EL (cell line): Measurements from ENCODE around the gene HPDL.
"Not testable (repeated sequence)": the region's sequence is repeated elsewhere in the genome, so short reads cannot be mapped to it uniquely, and the experiment has no call there.

Source experiments
- DNase-seq: peaks from one replicate; pipeline ENCODE4 v3.0.0-alpha.2; 2016

Gene HPDL

GRCh38 chr1:45326627-45327623 lies at the start of gene HPDL:
Gene HPDL (plus strand): TSS chr1:45326895. CDS start chr1:45327149, 254 bp downstream.
- peak; percentile 57 for DNase-seq

- DNase-seq: no peak
Measured at GRCh38 chr1:45282351-45282750, 44.3 kb upstream of the HPDL start.

GRCh38 chr1:45284858-45285257 lies 41.8 kb upstream of the HPDL start:
- not testable (repeated sequence) for DNase-seq

GRCh38 chr1:45286521-45286920 lies 40.2 kb upstream of the HPDL start:
- not testable (repeated sequence) for DNase-seq

- not testable (repeated sequence) for DNase-seq
Measured at GRCh38 chr1:45291002-45291401, 35.7 kb upstream of the HPDL start.

- DNase-seq: no peak
Measured at GRCh38 chr1:45291716-45292115, 35.0 kb upstream of the HPDL start.

- DNase-seq: no peak
Measured at GRCh38 chr1:45297666-45298356, 28.9 kb upstream of the HPDL start.

GRCh38 chr1:45299296-45299695 lies 27.4 kb upstream of the HPDL start:
- no peak for DNase-seq

- DNase-seq: peak; percentile 74
Measured at GRCh38 chr1:45299981-45300668, 26.6 kb upstream of the HPDL start.

GRCh38 chr1:45300669-45300997 lies 26.1 kb upstream of the HPDL start:
- DNase-seq: no peak

- no peak for DNase-seq
Measured at GRCh38 chr1:45302505-45303150, 24.1 kb upstream of the HPDL start.

- DNase-seq: peak; percentile 99
Measured at GRCh38 chr1:45303520-45304310, 23.0 kb upstream of the HPDL start.

- no peak for DNase-seq
Measured at GRCh38 chr1:45304311-45305081, 22.2 kb upstream of the HPDL start.

- DNase-seq: no peak
Measured at GRCh38 chr1:45305231-45305630, 21.5 kb upstream of the HPDL start.

GRCh38 chr1:45306319-45306718 lies 20.4 kb upstream of the HPDL start:
- peak; percentile 64 for DNase-seq

- no peak for DNase-seq
Measured at GRCh38 chr1:45306905-45307304, 19.8 kb upstream of the HPDL start.

- DNase-seq: no peak
Measured at GRCh38 chr1:45314266-45314665, 12.4 kb upstream of the HPDL start.

- DNase-seq: no peak
Measured at GRCh38 chr1:45317166-45317565, 9.5 kb upstream of the HPDL start.

- DNase-seq: no peak
Measured at GRCh38 chr1:45319761-45320160, 6.9 kb upstream of the HPDL start.

- DNase-seq: no peak
Measured at GRCh38 chr1:45321444-45321843, 5.3 kb upstream of the HPDL start.

GRCh38 chr1:45322486-45323040 lies 4.1 kb upstream of the HPDL start:
- DNase-seq: peak; percentile 34
